Cortex of kidney (tissue), 1 donor: ENCODE results near the gene LRP11.
A peak's percentile ranks its signal among the peaks of the same experiment; 100 is the strongest.
"Not testable (repeated sequence)": the region's sequence is repeated elsewhere in the genome, so short reads cannot be mapped to it uniquely, and the experiment has no call there.

Experiments used
- DNase-seq: peaks from one replicate; lab custom pipeline; 2025; lab: John Stamatoyannopoulos, UW

The LRP11 gene, protein sequence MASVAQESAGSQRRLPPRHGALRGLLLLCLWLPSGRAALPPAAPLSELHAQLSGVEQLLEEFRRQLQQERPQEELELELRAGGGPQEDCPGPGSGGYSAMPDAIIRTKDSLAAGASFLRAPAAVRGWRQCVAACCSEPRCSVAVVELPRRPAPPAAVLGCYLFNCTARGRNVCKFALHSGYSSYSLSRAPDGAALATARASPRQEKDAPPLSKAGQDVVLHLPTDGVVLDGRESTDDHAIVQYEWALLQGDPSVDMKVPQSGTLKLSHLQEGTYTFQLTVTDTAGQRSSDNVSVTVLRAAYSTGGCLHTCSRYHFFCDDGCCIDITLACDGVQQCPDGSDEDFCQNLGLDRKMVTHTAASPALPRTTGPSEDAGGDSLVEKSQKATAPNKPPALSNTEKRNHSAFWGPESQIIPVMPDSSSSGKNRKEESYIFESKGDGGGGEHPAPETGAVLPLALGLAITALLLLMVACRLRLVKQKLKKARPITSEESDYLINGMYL

DNA sequence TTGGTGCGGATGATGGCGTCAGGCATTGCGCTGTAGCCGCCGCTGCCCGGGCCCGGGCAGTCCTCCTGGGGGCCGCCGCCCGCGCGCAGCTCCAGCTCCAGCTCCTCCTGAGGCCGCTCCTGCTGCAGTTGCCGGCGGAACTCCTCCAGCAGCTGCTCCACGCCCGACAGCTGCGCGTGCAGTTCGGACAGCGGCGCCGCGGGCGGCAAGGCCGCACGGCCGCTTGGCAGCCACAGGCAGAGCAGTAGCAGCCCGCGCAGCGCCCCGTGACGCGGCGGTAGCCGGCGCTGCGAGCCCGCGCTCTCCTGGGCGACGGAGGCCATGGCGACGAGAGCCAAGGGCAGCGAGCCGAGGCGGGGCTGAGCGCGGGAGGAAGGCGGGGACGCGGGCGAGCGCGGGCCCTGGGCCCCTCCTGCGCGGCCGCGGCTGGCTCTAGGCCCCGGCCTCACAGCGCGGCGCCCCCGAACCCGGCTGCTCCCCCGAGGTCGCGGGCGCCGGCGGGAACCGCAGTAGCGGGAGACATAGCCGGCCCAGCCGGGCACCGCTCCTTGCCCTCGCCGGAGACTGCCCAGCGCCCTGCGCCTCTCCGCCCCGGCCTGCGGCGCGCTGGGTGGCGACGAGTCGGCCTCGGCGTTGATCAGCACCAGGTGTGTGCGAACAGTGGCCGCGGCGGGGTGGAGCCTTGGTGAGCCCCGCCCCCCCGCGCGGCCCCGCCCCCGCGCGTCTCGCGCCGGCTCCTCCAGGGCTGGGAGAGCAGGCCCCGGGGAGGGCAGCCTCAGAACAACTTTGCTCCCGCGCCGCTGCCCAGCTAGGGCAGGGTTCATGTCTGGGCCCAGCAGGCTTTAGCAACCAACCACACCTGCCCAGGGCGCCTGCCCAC lies at the start of gene LRP11:
TSS of gene LRP11 (minus strand) at position 662 of the 880 bp plus-strand sequence. CDS start at position 323, 339 bp downstream.
- peak; percentile 21 for DNase-seq

DNA sequence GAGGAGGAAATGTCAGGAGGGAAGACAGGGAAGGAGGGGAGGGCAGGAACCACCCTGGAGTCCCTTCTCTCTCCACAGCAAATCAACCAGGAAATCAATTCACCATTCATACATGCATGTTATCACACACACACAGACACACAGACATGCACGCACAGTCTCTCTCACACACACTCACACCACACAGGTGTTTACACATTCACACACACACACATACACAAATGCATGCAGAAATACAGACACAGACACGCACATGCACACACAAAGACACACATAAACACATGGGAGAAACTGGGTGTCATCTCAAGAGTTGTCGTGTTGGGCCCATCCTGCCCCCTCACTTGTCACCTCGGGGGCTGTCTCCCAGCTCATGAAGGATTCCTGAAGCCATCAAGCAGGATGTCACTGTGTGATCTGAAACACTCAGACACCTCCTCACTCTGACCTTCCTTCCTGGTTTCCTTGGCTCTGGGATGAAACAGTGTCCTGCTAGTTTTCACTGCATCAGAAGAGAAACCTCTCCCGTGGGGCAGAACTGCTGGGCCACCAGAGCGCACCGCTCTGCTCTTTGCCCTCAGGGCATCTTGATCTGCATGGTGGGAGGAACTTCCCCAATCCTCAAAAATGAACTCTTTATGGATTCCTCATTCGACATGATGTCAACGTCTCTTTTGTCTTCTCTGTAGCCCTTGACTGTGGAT lies 49.5 kb upstream of the LRP11 start:
- DNase-seq, result no peak

DNA sequence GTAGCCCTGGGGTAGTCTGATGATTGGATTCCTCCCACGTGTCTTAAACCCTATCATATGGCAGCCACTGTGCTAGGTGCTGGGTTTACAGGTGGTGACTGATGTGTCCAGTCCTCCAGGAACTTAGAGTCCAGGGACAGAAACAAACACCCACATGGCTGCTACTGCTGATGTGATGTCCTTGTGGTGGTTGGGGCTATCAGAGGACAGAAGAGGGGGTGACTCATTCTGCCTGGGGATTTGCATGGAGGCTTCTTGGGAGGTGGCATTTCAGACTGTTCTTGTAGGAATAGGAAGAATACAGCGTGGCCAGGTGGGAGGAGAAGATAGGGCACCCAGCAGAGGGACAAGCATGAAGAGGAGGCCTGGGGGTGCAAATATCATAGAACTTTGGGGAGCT lies 48.9 kb upstream of the LRP11 start:
- no peak for DNase-seq

DNA sequence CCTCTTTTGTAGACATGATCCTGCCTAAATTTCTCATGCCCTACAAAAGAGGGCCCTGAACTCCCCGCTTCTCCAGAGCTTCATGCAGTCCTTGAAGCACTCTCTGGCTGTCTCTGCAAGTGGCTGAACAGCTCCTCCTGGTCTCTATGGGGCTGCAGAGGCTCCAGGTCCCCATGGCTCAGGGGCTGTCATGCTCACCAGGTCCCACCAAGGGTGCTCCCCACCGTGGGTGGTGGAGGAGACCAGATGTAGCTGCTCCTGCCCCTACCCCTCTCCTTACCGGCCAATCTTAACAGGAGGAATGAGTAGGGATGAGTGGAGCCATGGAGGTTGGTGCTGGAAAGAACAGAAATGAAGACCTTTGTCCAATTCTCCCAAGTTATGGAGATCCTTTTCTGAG lies 48.5 kb upstream of the LRP11 start:
- DNase-seq, result not testable (repeated sequence)

DNA sequence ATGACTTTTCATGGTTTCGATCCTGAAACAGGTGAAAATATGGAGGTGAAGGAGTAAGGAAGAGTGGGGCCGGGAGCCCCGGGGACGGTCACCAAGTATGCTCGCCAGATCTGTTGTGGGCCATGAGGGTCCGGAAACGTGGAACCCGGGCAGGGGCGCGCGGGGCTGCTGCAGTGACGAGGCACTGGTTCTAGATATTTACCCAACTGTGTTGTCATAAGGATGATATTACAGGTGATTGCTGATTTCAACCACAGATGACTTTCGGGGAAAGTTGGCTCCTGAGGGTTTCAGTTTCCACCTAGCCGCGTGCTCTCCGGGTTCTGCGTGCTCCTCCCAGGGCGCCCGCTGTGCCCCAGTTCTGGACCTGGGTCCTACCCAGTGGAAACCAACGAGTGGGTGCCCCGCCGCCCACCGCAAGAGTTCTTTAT lies 46.6 kb upstream of the LRP11 start:
- no peak for DNase-seq

DNA sequence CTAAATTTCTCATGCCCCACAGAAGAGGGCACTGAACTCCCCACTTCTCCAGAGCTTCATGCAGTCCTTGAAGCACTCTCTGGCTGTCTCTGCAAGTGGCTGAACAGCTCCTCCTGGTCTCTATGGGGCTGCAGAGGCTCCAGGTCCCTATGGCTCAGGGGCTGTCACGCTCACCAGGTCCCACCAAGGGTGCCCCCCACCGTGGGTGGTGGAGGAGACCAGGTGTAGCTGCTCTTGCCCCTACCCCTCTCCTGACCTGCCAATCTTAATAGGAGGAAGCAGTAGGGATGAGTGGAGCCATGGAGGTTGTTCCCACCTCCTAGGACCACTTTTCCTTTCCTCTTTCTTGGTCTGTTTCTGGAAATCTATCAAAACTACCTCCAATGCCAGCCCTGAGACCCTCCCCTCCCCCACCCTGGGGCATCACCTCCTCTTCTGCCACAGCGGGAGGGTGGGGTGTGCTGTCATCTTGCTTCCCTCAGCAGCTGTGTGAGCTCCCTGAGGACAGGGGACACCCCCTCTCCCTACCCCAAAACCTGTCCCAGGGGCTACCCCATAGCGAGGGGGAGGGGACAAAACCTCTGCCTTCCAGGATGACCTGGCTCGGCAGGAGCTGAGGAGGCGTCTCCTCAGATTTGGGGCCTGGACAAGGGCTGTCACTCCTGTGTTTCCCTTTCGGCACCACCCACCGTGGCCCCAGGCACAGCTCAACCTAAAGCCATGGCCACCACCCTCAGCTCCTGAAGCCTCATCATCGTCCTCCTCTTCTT lies 45.7 kb upstream of the LRP11 start:
- no peak for DNase-seq

DNA sequence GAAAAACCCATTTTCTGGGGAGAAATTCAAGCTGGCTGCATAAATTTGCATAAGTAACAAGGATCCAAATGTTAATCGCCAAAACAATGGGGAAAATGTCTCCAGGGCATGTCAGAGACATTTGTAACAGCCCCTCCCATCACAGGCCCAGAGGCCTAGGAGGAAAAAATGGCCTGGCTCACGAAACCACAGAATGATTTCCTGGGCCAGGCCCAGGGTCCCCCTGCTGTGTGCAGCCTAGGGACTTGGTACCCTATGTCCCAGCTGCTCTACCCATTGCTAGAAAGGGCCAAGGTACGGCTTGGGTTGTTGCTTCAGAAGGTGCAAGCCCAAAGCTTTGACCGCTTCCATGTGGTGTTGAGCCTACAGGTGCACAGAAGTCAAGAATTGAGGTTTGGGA lies 44.3 kb upstream of the LRP11 start:
- not testable (repeated sequence) for DNase-seq

DNA sequence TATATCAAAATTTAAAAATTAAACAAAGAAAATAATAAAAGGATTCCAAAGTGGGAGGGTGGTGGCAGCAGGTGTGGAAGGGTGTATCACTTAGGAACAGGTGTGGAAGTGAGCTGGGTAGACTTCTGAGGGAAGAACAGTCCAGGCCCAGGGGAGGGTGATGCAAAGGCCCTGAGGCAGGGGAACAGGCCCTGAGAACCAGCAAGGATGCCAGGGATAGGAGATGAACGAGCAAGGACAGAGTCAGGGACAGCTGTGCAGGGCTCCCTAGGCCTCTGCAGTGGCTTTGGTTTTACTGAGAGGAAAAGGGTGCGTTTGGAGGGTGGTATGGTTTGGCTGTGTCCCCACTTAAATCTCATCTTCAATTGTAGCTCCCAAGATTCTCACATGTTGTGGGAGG lies 43.2 kb upstream of the LRP11 start:
- no peak for DNase-seq

DNA sequence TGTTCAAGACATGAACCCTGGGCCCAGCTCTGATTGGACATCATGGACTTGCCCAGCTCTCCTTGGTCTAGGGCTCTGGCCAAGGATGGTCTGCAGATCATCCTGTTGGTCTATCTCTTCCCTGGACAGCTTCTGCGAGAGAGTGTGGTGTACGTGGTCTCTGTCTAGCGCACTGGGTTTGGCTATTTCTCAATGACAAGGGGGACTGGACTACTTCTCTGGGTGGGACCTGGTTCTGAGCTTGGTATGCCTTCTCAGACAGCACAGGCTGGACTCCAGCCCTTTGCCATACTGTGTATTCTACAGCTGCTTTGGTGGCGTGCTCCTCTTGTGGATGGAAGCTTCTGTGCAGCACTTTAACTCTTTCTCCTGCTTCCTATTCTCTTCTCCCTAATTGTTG lies 42.2 kb upstream of the LRP11 start:
- no peak for DNase-seq

DNA sequence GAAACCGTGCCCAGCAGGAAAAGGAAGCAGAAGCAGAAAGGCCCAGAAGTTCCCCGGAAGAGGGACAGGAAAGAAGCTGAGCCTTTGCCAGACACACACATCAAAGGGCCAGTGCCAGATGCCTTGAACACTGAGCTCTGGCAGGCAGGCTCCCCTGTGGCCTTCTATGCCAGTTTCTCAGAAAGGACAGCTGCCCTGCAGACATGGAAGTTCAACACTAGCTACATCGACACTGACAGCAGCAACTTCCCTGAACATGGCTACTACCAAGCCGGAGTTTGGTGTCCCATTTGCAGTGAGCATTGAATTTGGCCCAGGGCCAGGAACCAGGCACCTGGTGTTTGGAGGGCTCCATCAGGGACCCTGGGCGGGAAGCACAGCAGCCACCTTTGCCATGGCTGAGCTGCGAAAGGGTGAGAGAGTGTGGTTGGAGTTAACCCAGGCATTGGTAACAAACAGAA lies 41.8 kb upstream of the LRP11 start:
- DNase-seq, result no peak

DNA sequence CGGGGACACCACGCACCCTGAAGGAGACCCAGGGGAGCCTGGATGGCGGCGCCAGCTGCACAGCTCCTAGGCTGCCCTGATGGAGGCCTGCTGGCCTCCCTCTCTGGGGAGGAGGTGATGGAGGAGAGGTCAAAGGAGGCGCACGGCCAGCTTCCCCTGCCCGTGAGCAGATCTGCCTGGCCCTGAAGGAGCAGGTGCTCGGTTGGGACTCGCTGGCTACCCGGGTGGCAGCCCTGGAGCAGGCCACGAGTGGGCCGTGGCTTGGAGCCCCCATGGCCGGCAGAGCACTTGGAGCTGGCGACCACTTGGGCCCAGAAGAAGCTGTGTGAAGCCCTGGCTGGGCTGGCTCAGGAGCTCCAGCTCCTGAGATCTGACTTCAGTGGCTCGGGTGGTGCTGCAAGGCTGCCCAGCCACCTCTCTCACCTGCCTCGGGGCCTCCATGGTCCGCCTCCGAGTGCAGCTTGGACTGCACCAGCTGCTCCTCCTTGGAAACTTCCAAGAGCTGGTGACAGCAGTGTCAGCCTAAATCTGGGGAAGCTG lies 41.3 kb upstream of the LRP11 start:
- no peak for DNase-seq

DNA sequence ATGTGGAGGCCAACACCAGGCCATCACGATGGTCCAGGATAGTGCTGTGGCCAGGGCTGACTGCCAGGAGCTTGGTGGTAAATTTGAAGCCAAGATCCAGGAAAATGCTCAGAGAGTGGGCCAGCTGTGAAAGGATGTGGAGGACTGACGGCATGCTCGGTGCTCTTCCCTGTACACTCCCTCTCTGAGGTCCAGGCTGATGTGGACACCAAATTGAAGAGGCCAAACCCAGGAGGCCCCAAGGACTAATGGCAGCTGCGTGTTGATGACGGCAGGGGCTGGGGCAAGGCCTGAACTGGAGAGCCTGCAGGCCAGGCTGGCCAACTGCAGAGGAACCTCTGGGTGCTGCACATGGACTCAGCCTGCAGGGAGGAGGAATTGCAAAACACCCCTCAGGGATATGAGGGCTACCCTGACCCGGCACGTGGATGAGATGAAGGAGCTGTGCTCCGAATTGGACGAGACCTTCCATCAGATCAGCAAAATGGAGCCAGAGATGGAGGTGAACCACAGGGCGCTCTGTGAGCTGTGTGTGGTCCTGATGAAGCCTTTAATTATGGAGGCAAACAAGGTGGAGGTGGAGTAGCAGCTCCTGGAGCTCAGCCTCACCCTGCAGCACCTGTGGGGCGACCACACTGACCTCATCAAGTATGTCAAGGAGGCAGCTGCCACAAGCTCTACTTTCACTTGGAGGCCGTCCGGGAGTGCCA lies 40.7 kb upstream of the LRP11 start:
- DNase-seq, result no peak

DNA sequence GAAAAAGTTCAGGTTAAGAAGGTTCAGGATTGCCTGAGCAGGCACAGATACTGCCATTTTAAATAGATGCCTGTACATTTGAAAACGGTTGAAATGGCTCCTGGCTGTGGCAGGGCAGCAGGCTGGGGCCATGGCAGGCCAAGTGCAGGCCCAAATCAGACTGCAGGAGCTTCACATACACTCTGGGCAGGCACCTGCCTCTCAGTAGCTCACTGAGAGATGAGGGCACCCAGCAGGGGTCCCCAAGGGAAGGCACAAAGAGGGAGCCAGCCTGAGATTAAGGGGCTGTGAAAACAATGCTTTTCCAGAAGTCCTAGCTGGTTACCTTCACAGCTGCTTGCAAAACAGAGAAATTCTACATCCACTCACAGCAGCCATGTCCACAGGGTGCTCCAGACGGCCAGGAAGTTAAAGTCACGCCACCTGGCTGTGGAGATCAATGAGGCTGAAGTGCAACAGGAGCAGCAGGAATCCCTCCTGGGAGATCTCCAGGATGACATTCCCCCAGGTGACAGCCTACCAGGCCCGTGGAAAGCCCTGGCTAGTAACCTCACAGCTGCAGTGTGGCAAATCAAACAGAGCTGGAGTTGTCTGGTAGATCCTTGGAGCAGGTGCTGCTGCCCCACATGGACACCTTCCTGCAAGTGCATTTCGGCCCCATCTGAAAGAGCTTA lies 39.9 kb upstream of the LRP11 start:
- DNase-seq, result no peak

DNA sequence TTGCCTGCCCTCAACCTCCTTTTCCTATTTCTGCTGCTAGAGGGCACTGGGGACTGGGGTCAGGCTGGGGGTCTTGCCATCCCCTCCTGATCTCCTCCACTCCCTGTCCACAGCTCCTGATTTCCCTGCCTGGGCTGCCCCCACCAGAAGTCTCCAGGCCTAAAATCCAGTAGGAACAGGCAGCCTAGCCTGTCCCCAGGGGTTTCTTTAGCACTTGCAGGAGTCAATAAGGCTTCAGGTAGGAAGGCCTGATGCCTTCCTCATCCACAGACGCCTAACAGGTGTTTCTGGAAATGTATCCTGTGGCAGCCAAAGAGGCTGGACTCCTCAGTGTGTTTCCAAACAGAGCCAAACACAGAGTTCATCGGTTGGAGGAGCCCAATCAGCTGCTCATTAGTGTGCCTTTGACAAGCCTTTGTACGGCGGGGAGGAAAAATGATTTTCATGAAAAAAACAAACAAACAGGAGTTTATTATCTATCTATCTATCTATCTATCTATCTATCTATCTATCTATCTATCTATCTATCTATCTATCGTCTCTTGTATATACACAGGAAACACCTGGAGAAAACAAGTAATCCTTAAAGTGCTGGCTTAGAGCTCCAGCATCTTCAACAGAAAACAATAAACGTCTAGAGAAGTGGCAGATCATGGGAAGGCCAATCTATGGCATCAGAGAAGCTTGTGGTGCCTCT lies 37.4 kb upstream of the LRP11 start:
- DNase-seq, result no peak

DNA sequence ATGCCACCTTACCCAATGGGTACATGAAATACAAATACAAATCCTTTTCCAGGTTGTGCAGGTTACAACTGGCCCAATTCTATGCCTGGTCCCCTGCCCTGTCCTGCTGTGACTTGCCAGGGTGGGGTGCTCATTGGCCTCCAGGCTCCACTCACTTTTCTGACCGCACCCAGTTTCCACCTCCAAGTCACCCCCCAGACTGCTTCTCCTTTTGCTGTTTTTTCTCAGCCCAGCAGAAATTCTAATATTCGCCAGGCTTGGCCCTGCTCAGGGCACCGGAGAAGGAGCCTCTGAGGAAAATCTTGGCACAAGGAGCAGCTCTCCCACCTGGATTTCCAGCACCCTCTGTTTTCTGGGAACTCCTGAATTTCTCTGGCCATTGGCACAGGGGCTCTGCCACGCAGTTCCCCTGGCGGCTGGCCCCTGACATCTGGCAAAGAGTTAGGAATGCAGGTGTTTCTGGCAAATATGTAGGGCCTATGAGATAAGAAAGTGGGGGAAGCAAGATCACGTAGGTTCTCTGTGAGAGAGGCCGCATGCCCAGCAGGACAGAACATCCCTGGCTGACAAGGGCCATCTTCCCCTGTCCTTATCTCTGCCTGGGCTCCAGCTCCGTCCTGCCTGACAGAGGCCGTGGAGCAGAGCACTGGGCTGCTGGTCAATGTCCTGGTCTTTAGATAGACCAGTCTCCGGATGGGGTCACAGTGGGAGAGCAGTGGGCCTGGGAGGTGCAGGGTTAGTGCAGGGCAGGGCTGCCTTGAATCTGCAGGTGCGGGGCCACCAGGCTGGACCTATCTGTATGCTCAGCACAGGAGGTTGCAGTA lies 36.7 kb upstream of the LRP11 start:
- DNase-seq, result no peak

DNA sequence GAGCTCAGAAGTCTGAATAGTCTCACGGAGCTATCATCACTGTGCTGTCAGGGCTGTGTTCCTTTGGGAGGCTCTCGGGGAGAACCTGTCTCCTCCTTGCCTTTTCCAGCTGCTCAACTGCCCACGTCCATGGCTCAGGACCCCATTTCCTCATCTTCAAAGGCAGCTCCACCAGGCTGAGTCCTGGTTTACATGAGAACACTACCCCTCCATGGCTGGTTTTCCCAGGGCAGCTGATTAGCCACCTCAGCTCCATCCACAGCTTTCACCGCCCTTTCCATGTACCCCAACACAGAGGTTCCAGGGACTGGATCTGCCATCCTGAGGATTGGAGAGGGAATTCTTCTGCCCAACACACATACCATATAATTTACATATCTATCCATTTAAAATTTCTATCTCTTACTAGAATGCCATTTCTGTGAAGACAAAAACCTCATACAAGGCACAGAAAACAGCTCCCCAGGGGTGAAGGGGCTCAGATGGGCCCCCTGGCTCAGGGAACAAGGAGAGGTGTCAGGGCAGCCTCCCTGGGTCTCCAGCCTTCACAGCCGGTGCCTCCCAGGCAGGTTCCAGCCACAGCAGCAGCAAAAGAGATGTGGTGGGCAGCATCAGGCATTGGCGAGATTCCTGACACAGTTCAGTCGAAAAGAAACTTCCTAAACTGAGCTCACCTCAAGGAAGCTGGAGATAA lies 35.9 kb upstream of the LRP11 start:
- no peak for DNase-seq

DNA sequence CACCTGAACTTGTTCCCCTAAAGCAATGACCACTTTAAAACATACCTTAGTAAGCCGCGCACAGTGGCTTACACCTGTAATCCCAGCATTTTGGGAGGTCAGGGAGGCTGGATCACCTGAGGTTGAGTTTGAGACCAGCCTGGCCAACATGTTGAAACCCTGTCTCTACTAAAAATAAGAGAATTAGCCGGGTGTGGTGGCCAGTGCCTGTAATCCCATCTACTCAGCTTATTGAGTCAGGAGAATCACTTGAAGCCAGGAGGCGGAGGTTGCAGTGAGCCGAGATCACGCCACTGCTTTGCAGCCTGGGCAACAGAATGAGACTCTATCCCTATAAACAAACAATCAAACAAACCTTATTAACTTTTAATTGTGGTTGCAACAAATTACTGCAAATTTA lies 35.3 kb upstream of the LRP11 start:
- no peak for DNase-seq

DNA sequence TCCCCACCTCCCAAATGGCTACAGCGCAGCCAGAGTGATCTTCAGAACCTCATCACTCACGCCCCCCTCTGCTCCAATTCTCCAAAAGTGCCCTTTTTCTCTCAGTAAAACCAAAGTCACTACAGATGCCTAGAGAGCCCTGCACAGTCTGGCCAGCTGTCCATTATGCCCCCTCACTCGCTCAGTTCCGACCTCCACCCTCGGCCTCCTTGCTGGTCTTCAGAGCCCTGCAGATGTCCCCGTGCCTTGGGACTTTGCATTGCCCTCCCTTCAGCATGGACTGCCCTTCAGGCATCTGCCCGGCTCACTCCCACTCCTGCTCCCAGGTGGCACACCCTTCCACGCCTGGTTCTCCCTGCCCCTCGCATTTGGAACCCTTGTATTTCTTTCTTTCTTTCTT lies 34.8 kb upstream of the LRP11 start:
- DNase-seq, result no peak
